ENCODE results near the gene CASZ1. TPM values are rescaled to one million over a fixed set of nuclear protein-coding genes. Genes with fewer than 3 reads are reported as not detected.
A peak's percentile ranks its signal among the peaks of the same experiment; 100 is the strongest.

Gene CASZ1
- total and polyA plus RNA-seq, 9 of the 15 experiments (the other 6 are each of a cell fraction or from before 2014, with no cell fraction given) = 0.01 to 4.0 (median 0.76) TPM; not detected in 1

- no peak overlapping the region for H2AFZ ChIP-seq (ENCODE audit: low read depth, low read length)
- peaks cover 3% of the 10 kb centered on the region; the same call in 1 of the 2 replicates for H3K9me3 ChIP-seq (replicated peaks; ENCODE audit: control insufficient read depth, insufficient read depth, low read depth, low read length)
- no peak overlapping the region for H3K4me3 ChIP-seq
- intact Hi-C loops (cut with micrococcal nuclease) (no loop called here), in situ Hi-C loops (cut with MboI) (no loop called here)
- no peak overlapping the region for H3K27ac ChIP-seq (ENCODE audit: extremely low read depth, low read depth, low read length)
- H4K20me1 ChIP-seq (replicated peaks; ENCODE audit: control insufficient read depth, insufficient read depth, low read length) = peaks cover 30% of the 10 kb centered on the region
- ChIA-PET POLR2A (no interaction called here), CTCF (ENCODE audit: low intra/inter-chr PET ratio) (no interaction called here)
- peaks cover 48 to 81% of the 10 kb centered on the region in 2 experiments for H3K27me3 ChIP-seq (ENCODE audit: control insufficient read depth in 2 of 2, insufficient read depth in 2 of 2, low read length in 2 of 2)
- no peak overlapping the region for H3K4me2 ChIP-seq (ENCODE audit: insufficient read depth, low read length)
- H3K9ac ChIP-seq (ENCODE audit: insufficient read depth in 1 of 2, low read depth in 2 of 2, low read length in 2 of 2) = no peak overlapping the region
- no peaks in the 10 kb centered on the region for H3K36me3 ChIP-seq (ENCODE audit: control insufficient read depth, insufficient read depth, low read length)
- no peak for DNase-seq (ENCODE audit: extremely low read depth in 1 of 4, low spot score in 3 of 4)
- H3K79me2 ChIP-seq (ENCODE audit: control insufficient read depth, insufficient read depth, low read length) = no peaks in the 10 kb centered on the region
- no peaks in the 10 kb centered on the region for H3K9me1 ChIP-seq (ENCODE audit: control insufficient read depth, insufficient read depth, low read length)
- peaks cover 0 to 56% of the 10 kb centered on the region in 2 experiments; a peak in 1 of 5 replicates for H3K4me1 ChIP-seq (replicated peaks in 1 of 2; ENCODE audit: control insufficient read depth in 2 of 2, insufficient read depth in 2 of 2, low read length in 2 of 2)
- no TSS peak for BruUV-seq (replicated peaks)
- FAIRE-seq = no peak
- ATAC-seq = peak; percentile 30
- WGBS (ENCODE audit: insufficient coverage, low coverage, missing lambda C conversion rate) = 7% methylated on average over 27 of the region's 29 CpGs
- TF ChIP-seq ZNF75A (CRISPR knock-in tag; IDR thresholded peaks at IDR 0.05) = no peak
- no peak for TF ChIP-seq TSC22D4 (tag; IDR thresholded peaks at IDR 0.05)
- no peak for TF ChIP-seq FOXM1 (IDR thresholded peaks at IDR 0.05; ENCODE audit: low read depth)
- no peak for TF ChIP-seq FOXM1 (CRISPR knock-in tag; IDR thresholded peaks at IDR 0.05; ENCODE audit: low read depth)
- TF ChIP-seq POLR3A (IDR thresholded peaks at IDR 0.05; ENCODE audit: borderline replicate concordance, extremely low read depth, insufficient read depth, insufficient read length) = no peak
- no peak for TF ChIP-seq JUN (IDR thresholded peaks at IDR 0.05; ENCODE audit: borderline replicate concordance, low read depth, low read length)
- no peak for TF ChIP-seq JUN (CRISPR knock-in tag; IDR thresholded peaks at IDR 0.05; ENCODE audit: borderline replicate concordance)
- TF ChIP-seq HNRNPUL1 (IDR thresholded peaks at IDR 0.05; ENCODE audit: low read length) = no peak
- TF ChIP-seq MTA2 (IDR thresholded peaks at IDR 0.05; ENCODE audit: low read depth) = no peak
- no peak for TF ChIP-seq THRAP3 (IDR thresholded peaks at IDR 0.05; ENCODE audit: borderline replicate concordance)
- no peak for TF ChIP-seq E2F6 (IDR thresholded peaks at IDR 0.05; ENCODE audit: borderline replicate concordance in 1 of 2, extremely low read depth in 1 of 2, insufficient read depth in 1 of 2, insufficient read length in 1 of 2, low read depth in 1 of 2, low read length in 1 of 2, poor library complexity in 1 of 2, severe bottlenecking in 1 of 2)
- TF ChIP-seq TAF9B (IDR thresholded peaks at IDR 0.05; ENCODE audit: partially characterized antibody) = no peak
- no peak for TF ChIP-seq TBL1XR1 (IDR thresholded peaks at IDR 0.05; ENCODE audit: low read length in 2 of 2)
- no peak for TF ChIP-seq ZBTB8A (IDR thresholded peaks at IDR 0.05; ENCODE audit: partially characterized antibody)
- no peak for TF ChIP-seq CGGBP1 (CRISPR knock-in tag; IDR thresholded peaks at IDR 0.05)
- TF ChIP-seq ZNF644 (tag; IDR thresholded peaks at IDR 0.05; ENCODE audit: low read depth) = no peak
- no peak for TF ChIP-seq IRF1 (CRISPR knock-in tag; IDR thresholded peaks at IDR 0.05; ENCODE audit: borderline replicate concordance)
Observed at GRCh38 chr1:10657088-10657847, 139.2 kb downstream of the CASZ1 start.
